Hepatocyte (in vitro differentiated cells): Measurements from ENCODE around the gene LRRC27.

Experiments
- EZH2 ChIP-seq: fragments of 200-600 bp; sonication (generic); IDR thresholded peaks from 2 replicates; pipeline ENCODE4 v1.6.1; 2016; ENCODE audit warnings: antibody characterized with exemption, mild to moderate bottlenecking, borderline replicate concordance
- EZH2phosphoT487 ChIP-seq: fragments of 200-600 bp; sonication (generic); IDR thresholded peaks from one replicate; pipeline ENCODE4 v1.6.1; 2018; ENCODE audit warnings: antibody characterized with exemption, mild to moderate bottlenecking, low read depth, moderate library complexity; ENCODE audit not compliant: unreplicated experiment, severe bottlenecking
- TF ChIP-seq, protein P1 (sequence below): fragments of 200-600 bp; sonication (generic); IDR thresholded peaks from 2 replicates; pipeline ENCODE4 v1.5.1; 2016; ENCODE audit warnings: antibody characterized with exemption, mild to moderate bottlenecking; ENCODE audit not compliant: poor library complexity

DNA sequence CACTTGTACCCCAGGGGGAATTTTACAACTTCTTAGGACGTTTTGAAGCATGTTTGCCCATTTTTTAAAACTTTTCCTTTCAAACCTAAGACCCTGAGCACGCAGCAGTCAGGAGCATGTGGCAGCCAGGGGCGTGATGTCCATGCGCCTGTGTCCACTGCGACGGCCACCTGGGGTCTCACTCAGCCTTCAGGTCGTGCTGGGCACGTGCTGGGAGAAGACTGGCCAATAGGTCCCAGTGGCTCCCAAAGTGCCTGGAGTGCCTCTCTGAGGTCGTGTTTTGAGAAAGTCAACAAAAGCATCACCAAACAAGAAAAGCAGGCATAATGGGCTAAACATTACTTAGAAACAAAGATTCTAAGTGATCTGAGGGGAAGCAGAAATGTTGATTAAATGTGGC, 14.8 kb downstream of the LRRC27 start:
- TF ChIP-seq, protein P1, sequence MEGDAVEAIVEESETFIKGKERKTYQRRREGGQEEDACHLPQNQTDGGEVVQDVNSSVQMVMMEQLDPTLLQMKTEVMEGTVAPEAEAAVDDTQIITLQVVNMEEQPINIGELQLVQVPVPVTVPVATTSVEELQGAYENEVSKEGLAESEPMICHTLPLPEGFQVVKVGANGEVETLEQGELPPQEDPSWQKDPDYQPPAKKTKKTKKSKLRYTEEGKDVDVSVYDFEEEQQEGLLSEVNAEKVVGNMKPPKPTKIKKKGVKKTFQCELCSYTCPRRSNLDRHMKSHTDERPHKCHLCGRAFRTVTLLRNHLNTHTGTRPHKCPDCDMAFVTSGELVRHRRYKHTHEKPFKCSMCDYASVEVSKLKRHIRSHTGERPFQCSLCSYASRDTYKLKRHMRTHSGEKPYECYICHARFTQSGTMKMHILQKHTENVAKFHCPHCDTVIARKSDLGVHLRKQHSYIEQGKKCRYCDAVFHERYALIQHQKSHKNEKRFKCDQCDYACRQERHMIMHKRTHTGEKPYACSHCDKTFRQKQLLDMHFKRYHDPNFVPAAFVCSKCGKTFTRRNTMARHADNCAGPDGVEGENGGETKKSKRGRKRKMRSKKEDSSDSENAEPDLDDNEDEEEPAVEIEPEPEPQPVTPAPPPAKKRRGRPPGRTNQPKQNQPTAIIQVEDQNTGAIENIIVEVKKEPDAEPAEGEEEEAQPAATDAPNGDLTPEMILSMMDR, result no peak
- TF ChIP-seq EZH2phosphoT487, result no peak
- TF ChIP-seq EZH2, result no peak
